Dermis microvascular lymphatic vessel endothelial cell (primary cell): ENCODE results near the gene EED. TPM values are rescaled to one million over a fixed set of nuclear protein-coding genes. Genes with fewer than 3 reads are reported as not detected.
"Not testable (repeated sequence)": the region's sequence is repeated elsewhere in the genome, so short reads cannot be mapped to it uniquely, and the experiment has no call there.

Experiments used
- DNase-seq, 2 donors: peaks; one replicate each; pipeline versions ENCODE4 v3.0.0 to v3.0.0-alpha.2; 2010; ENCODE audit warnings: low read depth in 2 of 2
- total RNA-seq: library from RNA; depleted of rRNA; stranded (reverse); fragments of >200 nt; gene quantifications from 2 replicates; pipeline ENCODE4 v1.2.1, GENCODE V29; 2014

The EED gene
- total RNA-seq, 1 donor from 2014 or later: 12.8 TPM

DNA sequence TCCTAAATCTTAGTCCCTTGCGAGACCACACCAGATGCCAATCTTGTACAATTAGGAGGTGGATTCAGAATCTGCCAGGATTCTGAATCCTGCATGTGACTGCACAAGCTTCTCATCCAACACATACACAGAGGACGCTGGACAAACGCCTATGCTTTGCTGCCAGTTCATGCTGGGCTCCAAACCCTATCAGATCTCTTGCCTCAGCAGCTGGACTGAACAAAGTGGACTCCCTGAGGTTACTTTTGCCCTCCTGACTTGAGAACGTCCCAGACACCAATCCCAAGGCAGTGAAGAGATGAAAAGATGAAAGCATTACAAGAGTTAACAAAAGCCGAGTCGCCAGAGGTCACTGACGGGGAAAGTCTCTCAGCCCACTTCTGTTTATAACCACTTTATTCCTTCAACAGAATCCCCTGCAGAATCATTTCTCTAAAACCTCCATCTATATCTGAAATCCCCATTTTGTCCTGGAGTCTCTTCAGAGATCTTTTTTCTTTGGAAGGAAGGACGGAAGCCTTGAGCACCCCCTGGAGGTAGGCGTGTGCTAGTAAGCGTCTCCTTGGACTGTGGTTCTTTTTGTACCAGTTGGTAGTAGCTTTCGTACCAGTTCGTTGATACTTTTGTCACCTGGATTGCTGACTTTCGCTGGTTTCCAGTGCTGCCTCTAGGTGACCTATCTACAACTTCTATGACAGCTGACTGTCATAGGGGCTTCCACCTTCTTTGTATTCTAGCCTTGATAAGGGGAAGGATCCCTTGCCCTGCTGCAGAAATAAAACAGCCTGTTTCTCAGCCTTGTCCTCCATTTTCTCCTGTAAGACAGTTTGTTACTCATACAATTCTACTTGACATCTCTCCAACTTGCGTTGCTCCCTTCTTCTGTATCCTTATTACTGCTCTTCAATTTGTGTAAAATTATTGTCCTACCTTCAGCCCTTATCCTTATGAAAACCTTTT is 26.1 kb upstream of the EED start:
- peak; percentile 52 to 74 for DNase-seq

- no peak for DNase-seq
Observed at GRCh38 chr11:86219311-86220193, 25.0 kb upstream of the EED start.

GRCh38 chr11:86220653-86221052 is 23.9 kb upstream of the EED start:
- DNase-seq: no peak

DNA sequence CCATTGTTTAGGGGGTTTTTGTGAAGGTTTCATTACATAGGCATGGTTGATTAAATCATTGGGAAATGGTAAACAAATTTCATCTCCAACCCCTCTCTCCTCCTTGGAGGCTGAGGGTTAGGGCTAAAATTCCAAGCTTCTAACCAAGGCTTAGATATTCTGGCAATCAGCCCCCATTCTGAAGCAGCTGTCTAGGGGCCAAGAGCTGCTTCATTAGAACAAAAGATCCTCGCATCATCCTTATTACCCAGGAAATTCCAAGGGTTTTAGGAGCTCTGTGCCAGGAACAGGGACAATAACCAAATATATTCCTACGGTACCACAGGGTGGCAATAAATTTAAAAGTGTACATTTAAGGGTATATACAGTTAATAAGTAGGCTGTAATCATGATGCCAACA is 22.5 kb upstream of the EED start:
- no peak for DNase-seq

DNA sequence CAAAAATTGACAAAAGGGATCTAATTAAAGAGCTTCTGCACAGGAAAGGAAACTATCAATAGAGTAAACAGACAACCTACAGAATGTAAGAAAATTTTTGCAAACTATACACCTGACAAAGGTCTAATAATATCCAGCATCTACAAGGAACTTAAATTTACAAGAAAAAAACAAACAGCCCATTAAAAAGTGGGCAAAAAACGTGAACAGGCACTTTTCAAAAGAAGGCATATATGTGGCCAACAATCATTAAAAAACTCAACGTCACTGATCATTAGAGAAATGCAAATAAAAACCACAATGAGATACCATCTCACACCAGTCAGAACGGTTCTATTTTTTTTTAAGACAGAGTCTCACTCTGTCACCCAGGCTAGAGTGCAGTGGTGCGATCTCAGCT is 20.0 kb upstream of the EED start:
- not testable (repeated sequence) for DNase-seq

- DNase-seq: not testable (repeated sequence)
Observed at GRCh38 chr11:86225344-86225743, 19.2 kb upstream of the EED start.

GRCh38 chr11:86228269-86229038 is 16.1 kb upstream of the EED start:
- DNase-seq: no peak

DNA sequence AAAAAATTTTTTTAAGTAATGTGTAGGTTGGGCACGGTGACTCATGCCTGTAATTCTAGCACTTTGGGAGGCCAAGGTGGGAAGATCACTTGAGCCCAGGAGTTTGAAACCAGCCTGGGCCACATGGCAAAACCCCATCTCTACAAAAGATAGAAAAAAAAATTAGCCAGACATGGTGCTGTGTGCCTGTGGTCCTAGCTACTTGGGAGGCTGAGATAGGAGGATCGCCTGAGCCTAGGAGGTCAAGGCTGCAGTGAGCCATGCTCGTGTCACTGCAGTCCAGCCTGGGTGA is 15.6 kb upstream of the EED start:
- not testable (repeated sequence) for DNase-seq

DNA sequence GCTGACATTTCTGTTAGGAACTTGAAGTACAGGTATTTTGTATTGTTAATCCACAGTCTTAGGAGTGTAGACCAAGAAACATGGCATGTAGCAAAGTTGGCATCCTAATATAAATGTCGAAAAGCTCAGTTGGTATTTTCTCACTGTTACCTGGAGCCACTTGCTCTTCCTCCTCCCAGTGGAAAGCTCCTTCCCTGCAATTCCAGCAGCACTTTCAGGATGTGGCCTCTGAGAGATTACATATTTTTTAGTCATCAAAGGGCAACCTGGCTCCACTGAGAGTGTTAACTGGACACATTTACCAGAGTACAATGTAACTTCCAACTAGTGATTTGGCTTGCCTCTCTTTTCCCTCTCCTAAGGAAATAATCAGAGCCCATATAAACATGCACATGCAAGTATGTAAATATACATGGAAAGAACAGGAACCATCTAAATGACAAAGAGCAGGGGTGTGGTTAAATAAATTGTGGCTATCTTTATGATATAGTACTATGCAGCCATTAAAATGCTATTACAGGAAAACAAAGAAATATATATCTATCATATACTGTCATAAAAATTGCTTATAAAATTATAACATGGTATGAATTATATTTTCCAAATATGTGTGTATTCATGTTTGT is 14.3 kb upstream of the EED start:
- DNase-seq: no peak

DNA sequence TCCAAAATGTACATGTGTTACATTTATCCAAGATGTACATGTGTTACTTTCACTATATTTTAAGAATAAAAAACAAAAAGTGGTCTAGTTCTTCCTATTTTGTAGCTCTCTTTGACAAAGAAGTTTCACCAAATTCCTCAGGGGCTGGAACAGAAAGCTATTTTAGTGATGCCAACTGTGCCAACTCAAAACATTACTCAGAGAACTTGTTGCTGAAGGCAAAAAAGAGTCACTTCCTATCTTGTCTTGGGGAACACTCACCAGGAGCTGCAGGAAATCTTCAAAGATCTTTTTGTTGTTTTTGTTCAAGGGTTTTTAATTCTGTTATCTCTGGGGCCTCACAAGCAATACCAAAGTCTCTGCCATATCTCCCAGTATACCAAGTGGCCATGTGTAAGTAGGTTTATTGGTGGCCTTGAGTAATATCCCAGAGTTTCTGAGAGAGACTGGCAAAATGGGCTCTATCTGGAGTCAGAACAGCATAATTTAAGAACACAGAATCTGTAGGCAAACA is 13.6 kb upstream of the EED start:
- no peak for DNase-seq

DNA sequence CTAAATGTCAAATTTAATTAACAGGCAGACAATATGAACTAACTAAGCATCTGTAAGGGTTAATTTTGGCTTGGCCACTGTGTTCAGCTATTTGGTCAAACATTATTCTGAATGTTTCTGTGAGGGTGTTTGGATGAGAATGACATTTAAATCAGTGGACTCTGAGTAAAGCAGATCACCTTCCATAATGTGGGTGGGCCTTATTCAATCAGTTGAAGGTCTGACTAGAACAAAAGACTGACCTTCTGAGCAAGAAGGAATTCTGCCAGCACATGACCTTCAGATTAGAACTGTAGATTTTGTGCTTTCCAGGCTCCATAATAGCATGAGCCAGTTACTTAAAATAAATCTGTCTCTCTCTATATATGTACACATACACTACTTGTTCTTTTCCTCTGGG is 12.0 kb upstream of the EED start:
- DNase-seq: no peak

- no peak for DNase-seq
Observed at GRCh38 chr11:86234831-86235461, 9.6 kb upstream of the EED start.

DNA sequence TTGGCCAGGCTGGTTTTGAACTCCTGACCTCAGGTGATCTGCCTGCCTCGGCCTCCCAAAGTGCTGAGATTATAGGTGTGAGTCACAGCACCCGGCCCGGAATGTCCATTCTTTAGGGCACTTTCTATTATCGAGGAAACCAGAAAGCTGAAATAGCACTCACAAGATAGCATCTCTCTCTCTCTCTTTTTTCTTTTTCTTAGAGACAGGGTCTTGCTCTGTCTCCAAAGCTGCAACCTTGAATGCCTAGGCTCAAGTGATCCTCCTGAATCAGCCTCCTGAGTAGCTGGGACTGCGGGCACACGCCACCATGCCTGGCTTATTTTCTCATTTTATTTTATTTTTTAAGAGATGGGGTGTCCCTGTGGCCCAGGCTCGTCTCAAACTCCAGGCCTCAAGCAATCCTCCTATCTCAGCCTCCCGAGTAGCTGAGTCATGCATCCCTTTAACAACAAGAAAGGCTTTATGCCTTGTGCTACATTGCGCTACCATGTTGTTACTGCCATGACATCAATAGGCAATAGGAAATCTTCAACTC is 7.2 kb upstream of the EED start:
- DNase-seq: no peak

- no peak for DNase-seq
Observed at GRCh38 chr11:86240164-86240563, 4.4 kb upstream of the EED start.

GRCh38 chr11:86241956-86242535 is 2.5 kb upstream of the EED start:
- no peak for DNase-seq

GRCh38 chr11:86243396-86243795 is 1.2 kb upstream of the EED start:
- DNase-seq: no peak

DNA sequence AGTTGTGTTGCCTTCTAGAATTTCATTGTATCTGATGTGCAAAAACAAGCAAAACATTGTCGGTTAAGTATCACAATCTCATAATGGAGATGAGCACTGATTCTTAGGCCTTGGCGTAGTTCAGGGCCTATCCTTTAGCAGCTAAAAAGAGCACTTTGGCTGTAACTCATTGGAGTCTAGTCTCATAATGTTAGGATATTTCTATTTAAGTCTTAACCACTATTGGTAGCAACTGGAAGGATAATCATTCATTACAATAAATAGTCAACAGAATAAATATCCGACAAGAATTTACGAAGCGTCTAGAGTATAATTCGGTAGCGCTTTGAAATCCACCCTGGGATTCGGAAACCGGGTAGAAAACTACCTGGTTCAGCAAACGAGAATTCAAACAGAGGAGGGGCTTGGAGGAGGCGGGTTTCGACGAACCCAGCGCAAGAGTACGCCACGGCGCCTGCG is 461 bp upstream of the EED start:
- peak; percentile 81 to 88 for DNase-seq

DNA sequence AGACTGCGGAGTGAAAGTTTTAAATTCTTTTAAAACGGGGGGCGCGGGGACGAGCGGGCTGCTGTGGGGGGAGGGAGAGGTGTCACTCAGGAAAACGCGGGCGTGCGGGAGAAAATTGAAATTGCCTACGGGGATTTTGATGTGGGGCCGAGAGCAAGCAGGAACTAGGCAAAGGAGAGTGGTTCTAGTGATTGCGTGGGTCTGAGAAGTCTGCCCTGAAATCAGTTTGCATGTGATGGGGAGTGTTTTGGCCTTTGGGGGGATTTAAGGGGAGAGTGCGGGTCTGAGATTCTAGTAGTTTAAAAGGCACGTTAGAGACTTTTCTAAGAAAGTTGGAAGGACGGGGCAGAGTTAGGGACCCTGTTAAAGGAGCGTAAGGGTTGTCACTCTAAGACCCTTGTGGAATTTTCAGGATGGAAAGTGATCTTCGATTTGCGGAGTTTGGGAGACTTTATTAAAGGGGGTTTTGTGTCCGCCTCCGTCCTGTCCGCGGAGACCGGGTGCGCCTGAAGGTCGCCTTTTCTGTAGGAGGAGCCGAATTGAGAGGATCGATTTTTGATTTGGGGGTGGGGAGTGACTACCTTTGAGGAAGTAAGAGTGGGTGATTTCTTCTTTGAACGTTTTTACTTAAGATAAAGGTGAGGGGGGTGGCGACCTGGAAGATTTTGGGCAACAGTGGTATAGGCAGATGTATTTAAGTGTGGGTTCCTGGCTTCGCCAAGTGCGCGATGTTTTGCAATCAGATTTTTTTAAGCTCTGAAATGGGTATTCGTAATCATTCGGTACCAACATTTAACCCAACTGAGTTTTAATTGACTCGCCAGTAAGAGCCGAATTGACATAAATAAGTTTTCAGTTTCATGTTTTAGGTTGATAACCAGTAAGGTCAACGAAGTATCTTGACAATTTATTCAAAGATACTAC is 1.1 kb downstream of the EED start:
- no peak for DNase-seq

GRCh38 chr11:86246293-86246675 is 1.7 kb downstream of the EED start:
- no peak for DNase-seq
